Uterus (tissue), 4 donors: ENCODE data around the gene SPRING1. TPM values are rescaled to one million over a fixed set of nuclear protein-coding genes. Genes with fewer than 3 reads are reported as not detected.

Experiments
- DNase-seq, 2 donors: peaks; one replicate each; pipeline ENCODE4 v3.0.0-alpha.2; 2019 to 2020
- H3K27ac ChIP-seq, 2 donors: fragments of 200-600 bp; sonication (generic); 1 replicate in 1 of 2; 2 replicates in 1 of 2; pipeline ENCODE4 v1.5.1; 2016 to 2018
- H3K27me3 ChIP-seq, 2 donors: fragments of 200-600 bp; sonication (generic); one replicate each; pipeline ENCODE4 v1.5.1; 2018 to 2019; ENCODE audit warnings: control low read depth in 1 of 2
- H3K36me3 ChIP-seq, 2 donors: fragments of 200-600 bp; sonication (generic); one replicate each; pipeline ENCODE4 v1.5.1; 2019; ENCODE audit warnings: control low read depth in 1 of 2
- H3K4me1 ChIP-seq, 2 donors: fragments of 200-600 bp; sonication (generic); one replicate each; pipeline ENCODE4 v1.5.1; 2018 to 2019; ENCODE audit warnings: control low read depth in 1 of 2
- H3K4me3 ChIP-seq, 2 donors: fragments of 200-600 bp; sonication (generic); 1 replicate in 1 of 2; 2 replicates in 1 of 2; pipeline ENCODE4 v1.5.1; 2018 to 2019; ENCODE audit warnings: mild to moderate bottlenecking in 1 of 2
- H3K9me3 ChIP-seq, 2 donors: fragments of 200-600 bp; sonication (generic); one replicate each; pipeline ENCODE4 v1.5.1; 2019; ENCODE audit warnings: control low read depth in 1 of 2
- POLR2A ChIP-seq, 2 donors: fragments of 450-650 bp; IDR thresholded peaks; one replicate each; pipeline ENCODE4 v1.6.1; 2016; ENCODE audit warnings: antibody characterized with exemption in 2 of 2, mild to moderate bottlenecking in 1 of 2, moderate library complexity in 1 of 2
- intact Hi-C: fragments of 100-400 bp; cut with DNase I; formaldehyde crosslinking; loops from one replicate; pipeline ENCODE4 v1.15.1; 2023; ENCODE audit warnings: low total_unique reads
- total RNA-seq, 4 donors: library from RNA; depleted of rRNA in 3 of 4; stranded (reverse); fragments of >200 nt in 3 of 4; gene quantifications; one replicate each; pipeline versions ENCODE4 v1.1.0 to v1.2.4, GENCODE V29; 2014 to 2023
- TF ChIP-seq, protein P1 (sequence below), 4 experiments: fragments of 200-600 bp in 2 of 4; fragments of 450-650 bp in 2 of 4; sonication (generic) in 2 of 4; IDR thresholded peaks; one replicate each; pipeline ENCODE4 v1.5.1; 2016 to 2019; ENCODE audit warnings: antibody characterized with exemption in 4 of 4, mild to moderate bottlenecking in 2 of 4, moderate library complexity in 1 of 4
- donor health status: DM: yes; HTN: yes; CAD: no.

SPRING1 gene
- total RNA-seq, 4 donors from 2014 or later, result 14.3 to 26.2 (median 20.2) TPM

DNA sequence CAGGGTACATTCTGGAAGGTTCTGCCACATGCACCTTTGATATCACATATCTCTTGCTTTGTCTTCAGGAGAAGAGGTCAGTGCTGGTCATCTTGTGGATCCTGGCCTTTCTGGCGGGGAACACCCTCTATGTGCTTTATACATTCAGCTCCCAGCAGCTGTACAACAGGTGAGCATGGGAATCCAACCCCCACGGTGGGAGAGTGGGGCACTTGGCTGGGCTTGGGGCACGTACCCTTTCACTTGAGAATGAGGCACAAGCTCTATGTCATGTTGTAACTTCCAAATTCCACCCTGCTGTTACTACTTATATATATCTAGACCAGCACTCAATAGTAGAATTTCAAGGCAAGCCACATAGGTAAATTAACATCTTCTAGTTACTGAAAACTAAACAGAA, 28.9 kb upstream of the SPRING1 start:
- no peaks in the 10 kb centered on the region for H3K27me3 ChIP-seq
- H3K9me3 ChIP-seq, result no peaks in the 10 kb centered on the region
- TF ChIP-seq, protein P1, sequence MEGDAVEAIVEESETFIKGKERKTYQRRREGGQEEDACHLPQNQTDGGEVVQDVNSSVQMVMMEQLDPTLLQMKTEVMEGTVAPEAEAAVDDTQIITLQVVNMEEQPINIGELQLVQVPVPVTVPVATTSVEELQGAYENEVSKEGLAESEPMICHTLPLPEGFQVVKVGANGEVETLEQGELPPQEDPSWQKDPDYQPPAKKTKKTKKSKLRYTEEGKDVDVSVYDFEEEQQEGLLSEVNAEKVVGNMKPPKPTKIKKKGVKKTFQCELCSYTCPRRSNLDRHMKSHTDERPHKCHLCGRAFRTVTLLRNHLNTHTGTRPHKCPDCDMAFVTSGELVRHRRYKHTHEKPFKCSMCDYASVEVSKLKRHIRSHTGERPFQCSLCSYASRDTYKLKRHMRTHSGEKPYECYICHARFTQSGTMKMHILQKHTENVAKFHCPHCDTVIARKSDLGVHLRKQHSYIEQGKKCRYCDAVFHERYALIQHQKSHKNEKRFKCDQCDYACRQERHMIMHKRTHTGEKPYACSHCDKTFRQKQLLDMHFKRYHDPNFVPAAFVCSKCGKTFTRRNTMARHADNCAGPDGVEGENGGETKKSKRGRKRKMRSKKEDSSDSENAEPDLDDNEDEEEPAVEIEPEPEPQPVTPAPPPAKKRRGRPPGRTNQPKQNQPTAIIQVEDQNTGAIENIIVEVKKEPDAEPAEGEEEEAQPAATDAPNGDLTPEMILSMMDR (IDR thresholded peaks at IDR 0.05), result no peak
- no peak for TF ChIP-seq POLR2A (IDR thresholded peaks at IDR 0.05)
- intact Hi-C loops, result no loop called here
- H3K4me3 ChIP-seq, result no peak overlapping the region
- no peaks in the 10 kb centered on the region for H3K4me1 ChIP-seq
- DNase-seq, result no peak
- no peaks in the 10 kb centered on the region for H3K36me3 ChIP-seq
- no peak overlapping the region for H3K27ac ChIP-seq

DNA sequence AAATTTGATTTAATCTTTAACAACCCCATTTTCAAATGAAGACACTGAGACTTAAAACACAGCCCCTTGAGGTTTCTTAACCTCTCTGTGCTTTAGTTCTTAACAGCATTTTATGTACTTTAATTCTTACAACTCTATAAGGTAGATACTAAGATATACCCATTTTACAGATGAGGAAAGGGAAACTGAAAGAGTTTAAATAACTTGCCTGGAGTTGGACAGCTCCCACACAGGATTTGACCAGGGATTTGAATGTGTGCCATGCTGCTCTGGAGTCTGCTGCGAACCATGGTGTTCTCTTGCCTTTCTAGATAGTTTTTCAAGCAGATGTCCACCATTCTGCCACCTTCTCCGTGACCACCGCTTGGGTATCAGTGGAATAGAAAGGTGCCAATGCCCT, 28.4 kb upstream of the SPRING1 start:
- H3K27me3 ChIP-seq, result no peaks in the 10 kb centered on the region
- no peak for DNase-seq

DNA sequence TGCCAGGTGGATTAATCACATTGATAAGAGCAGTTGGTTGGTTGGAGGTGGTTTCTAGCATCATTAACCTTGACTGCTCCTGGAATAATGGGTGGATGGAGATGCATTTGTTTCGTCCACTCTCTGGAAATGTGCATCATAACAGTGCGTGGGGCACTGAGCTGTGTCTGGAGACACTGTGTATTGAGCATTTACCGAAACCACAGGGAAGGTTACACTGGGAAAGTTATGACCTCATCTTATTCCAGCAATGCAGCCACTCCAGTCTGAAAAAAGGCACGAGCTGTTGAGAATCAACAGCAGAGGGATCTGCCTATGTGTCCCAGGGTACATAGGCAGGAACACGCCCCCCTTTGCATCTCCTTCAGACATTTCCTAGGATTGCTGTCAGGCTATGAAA, 27.4 kb upstream of the SPRING1 start:
- intact Hi-C loops, result no loop called here
- Histone ChIP-seq H3K27ac (no peak overlapping the region), H3K9me3 (no peaks in the 10 kb centered on the region), H3K36me3 (no peaks in the 10 kb centered on the region), H3K4me3 (no peak overlapping the region), H3K4me1 (no peaks in the 10 kb centered on the region), H3K27me3 (no peaks in the 10 kb centered on the region)
- DNase-seq, result no peak
- TF ChIP-seq, protein P1 (IDR thresholded peaks at IDR 0.05), result no peak
- TF ChIP-seq POLR2A (IDR thresholded peaks at IDR 0.05), result no peak

More for the DNA sequence above, 28.4 kb upstream of the SPRING1 start:
- no peaks in the 10 kb centered on the region for H3K36me3 ChIP-seq
- H3K27ac ChIP-seq, result no peak overlapping the region
- no peaks in the 10 kb centered on the region for H3K9me3 ChIP-seq
- TF ChIP-seq, protein P1 (IDR thresholded peaks at IDR 0.05), result no peak
- no peak for TF ChIP-seq POLR2A (IDR thresholded peaks at IDR 0.05)
- no peak overlapping the region for H3K4me3 ChIP-seq
- intact Hi-C loops, result no loop called here
- no peaks in the 10 kb centered on the region for H3K4me1 ChIP-seq

DNA sequence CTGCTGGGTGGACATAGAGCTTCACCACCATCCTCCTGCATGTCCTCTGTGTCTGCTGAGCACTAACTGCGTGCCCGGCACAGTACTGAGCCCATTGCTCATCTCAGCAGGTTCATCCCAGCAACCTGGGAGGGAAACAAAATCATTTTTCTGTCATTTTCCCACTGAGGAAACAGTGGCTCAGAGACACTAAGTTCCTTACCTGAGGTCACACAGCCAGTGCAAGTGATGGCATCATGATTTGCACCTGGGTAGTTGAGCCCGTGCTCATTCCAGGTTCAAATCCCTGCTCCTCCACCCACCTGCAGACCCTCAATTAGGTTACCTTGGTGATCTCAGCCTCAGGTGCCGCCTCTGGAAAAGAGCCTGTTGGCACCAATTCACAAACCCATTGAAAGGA, 23.6 kb upstream of the SPRING1 start:
- TF ChIP-seq, protein P1 (IDR thresholded peaks at IDR 0.05), result no peak
- TF ChIP-seq POLR2A (IDR thresholded peaks at IDR 0.05), result no peak
- DNase-seq, result no peak
- no peak overlapping the region for H3K4me3 ChIP-seq

DNA sequence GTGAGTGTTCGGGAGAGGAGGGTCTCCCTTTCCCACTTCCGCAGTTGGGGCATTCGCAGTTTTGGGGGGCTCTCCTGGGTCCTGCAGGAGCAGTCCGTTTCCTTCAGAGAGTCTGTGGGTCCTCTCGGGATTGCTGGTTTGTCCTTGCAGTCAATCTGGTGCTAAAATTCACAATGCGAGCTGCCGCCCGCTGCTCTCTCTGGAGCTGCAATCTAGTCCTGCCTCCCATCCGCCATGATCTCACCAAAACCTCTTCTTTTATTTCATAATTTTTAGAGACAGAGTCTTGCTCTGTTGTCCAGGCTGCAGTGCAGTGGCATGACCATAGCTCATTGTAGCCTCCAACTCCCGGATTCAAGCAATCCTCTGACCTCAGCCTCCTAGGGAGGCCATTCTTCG, 22.8 kb upstream of the SPRING1 start:
- TF ChIP-seq POLR2A (IDR thresholded peaks at IDR 0.05), result no peak
- TF ChIP-seq, protein P1 (IDR thresholded peaks at IDR 0.05), result no peak
- Histone ChIP-seq H3K4me1 (no peaks in the 10 kb centered on the region), H3K36me3 (no peaks in the 10 kb centered on the region), H3K9me3 (no peaks in the 10 kb centered on the region), H3K4me3 (no peak overlapping the region), H3K27me3 (no peaks in the 10 kb centered on the region), H3K27ac (no peak overlapping the region)
- DNase-seq, result no peak
- intact Hi-C loops, result no loop called here

More for the DNA sequence above, 23.6 kb upstream of the SPRING1 start:
- no peaks in the 10 kb centered on the region for H3K27me3 ChIP-seq
- no peaks in the 10 kb centered on the region for H3K36me3 ChIP-seq
- intact Hi-C loops, result no loop called here
- H3K4me1 ChIP-seq, result no peaks in the 10 kb centered on the region
- H3K9me3 ChIP-seq, result no peaks in the 10 kb centered on the region
- no peak overlapping the region for H3K27ac ChIP-seq
